SK-N-SH (cell line): ENCODE measurements around the gene RNF19B.

Source experiments
- CTCF ChIP-seq: fragments of 200-600 bp; sonication (generic); IDR thresholded peaks from 2 replicates; pipeline ENCODE4 v1.6.1; 2017; ENCODE audit warnings: antibody characterized with exemption, mild to moderate bottlenecking, moderate library complexity
- EP300 ChIP-seq, 2 experiments: IDR thresholded peaks; 2 replicates each; pipeline versions ENCODE4 v1.4.0 to v1.6.1; 2012; ENCODE audit warnings: borderline replicate concordance in 1 of 2, low read depth in 1 of 2, low read length in 1 of 2
- EZH2phosphoT487 ChIP-seq: fragments of 200-600 bp; sonication (generic); IDR thresholded peaks from 2 replicates; pipeline ENCODE4 v1.6.1; 2017; ENCODE audit warnings: low read depth, mixed run types, mild to moderate bottlenecking, antibody characterized with exemption, moderate library complexity, borderline replicate concordance
- IRF3 ChIP-seq: fragments of 150-350 bp; IDR thresholded peaks from 2 replicates; pipeline ENCODE4 v1.6.1; 2016; ENCODE audit warnings: mild to moderate bottlenecking, low read depth, low read length
- MEF2A ChIP-seq: IDR thresholded peaks from 2 replicates; pipeline ENCODE4 v1.4.0; 2012; ENCODE audit warnings: low read depth, borderline replicate concordance
- MXI1 ChIP-seq: IDR thresholded peaks from 2 replicates; pipeline ENCODE4 v1.6.1; 2012; ENCODE audit warnings: mild to moderate bottlenecking, low read depth, low read length, improper control_type of control experiment
- POLR2AphosphoS5 ChIP-seq: IDR thresholded peaks from 2 replicates; pipeline ENCODE4 v1.6.1; 2012; ENCODE audit warnings: low read depth, low read length
- REST ChIP-seq: IDR thresholded peaks from 2 replicates; pipeline ENCODE4 v1.6.1; 2012; ENCODE audit warnings: mild to moderate bottlenecking, low read depth, low read length, moderate library complexity
- RFX5 ChIP-seq: IDR thresholded peaks from 2 replicates; pipeline ENCODE4 v1.6.1; 2012; ENCODE audit warnings: mild to moderate bottlenecking, improper control_type of control experiment, low read length
- TAF1 ChIP-seq: IDR thresholded peaks from 2 replicates; pipeline ENCODE4 v1.6.1; 2012; ENCODE audit warnings: low read depth, mild to moderate bottlenecking, low read length, moderate library complexity, borderline replicate concordance
- USF2 ChIP-seq: fragments of 150-350 bp; IDR thresholded peaks from 2 replicates; pipeline ENCODE4 v1.6.1; 2017; ENCODE audit warnings: antibody characterized with exemption, low read length, low read depth, borderline replicate concordance

- TF ChIP-seq CTCF (no peak), EP300 (IDR thresholded peaks at IDR 0.05; ENCODE audit: borderline replicate concordance in 1 of 2, low read depth in 1 of 2, low read length in 1 of 2) (no peak), TAF1 (no peak), RFX5 (no peak), EZH2phosphoT487 (no peak), MXI1 (no peak), IRF3 (no peak), MEF2A (no peak), USF2 (no peak), REST (no peak), POLR2AphosphoS5 (no peak)
Measured at GRCh38 chr1:32967888-32968568, 3.4 kb upstream of the RNF19B start.
